HepG2 (cell line): ENCODE results near the gene GATA5. TPM values are rescaled to one million over a fixed set of nuclear protein-coding genes. Genes with fewer than 3 reads are reported as not detected.

Experiments used
- AKAP8 ChIP-seq: sonication (generic); formaldehyde crosslinking; IDR thresholded peaks from 2 replicates; pipeline ENCODE4 v1.5.1; 2020; ENCODE audit warnings: mild to moderate bottlenecking, missing genetic modification reagents
- CBX5 ChIP-seq: sonication (generic); formaldehyde crosslinking; IDR thresholded peaks from 2 replicates; pipeline ENCODE4 v1.4.0; 2020; ENCODE audit warnings: missing genetic modification reagents, borderline replicate concordance
- ELK4 ChIP-seq: sonication (generic); formaldehyde crosslinking; IDR thresholded peaks from 2 replicates; pipeline ENCODE4 v1.9.0; 2021; ENCODE audit warnings: missing genetic modification reagents, borderline replicate concordance
- HDAC1 ChIP-seq: sonication (generic); formaldehyde crosslinking; IDR thresholded peaks from 2 replicates; pipeline ENCODE4 v1.5.1; 2020; ENCODE audit warnings: mild to moderate bottlenecking, missing genetic modification reagents
- HOXA9 ChIP-seq: sonication (generic); formaldehyde crosslinking; IDR thresholded peaks from 2 replicates; pipeline ENCODE4 v1.8.1; 2022; ENCODE audit warnings: missing genetic modification reagents, mild to moderate bottlenecking, moderate library complexity, borderline replicate concordance
- MTA1 ChIP-seq: sonication (generic); formaldehyde crosslinking; IDR thresholded peaks from 2 replicates; pipeline ENCODE4 v1.4.0; 2020; ENCODE audit warnings: missing genetic modification reagents, mild to moderate bottlenecking, borderline replicate concordance
- NCOR1 ChIP-seq: fragments of 200-600 bp; sonication (generic); IDR thresholded peaks from 2 replicates; pipeline ENCODE4 v1.7.0; 2017; ENCODE audit warnings: antibody characterized with exemption, low read length, borderline replicate concordance
- NKX3-1 ChIP-seq: sonication (generic); formaldehyde crosslinking; IDR thresholded peaks from 2 replicates; pipeline ENCODE4 v1.5.0; 2020; ENCODE audit warnings: missing genetic modification reagents
- NONO ChIP-seq, 2 experiments: fragments of 450-650 bp in 1 of 2; sonication (generic) in 1 of 2; formaldehyde crosslinking in 1 of 2; IDR thresholded peaks in 1 of 2; conservative IDR thresholded peaks in 1 of 2; 2 replicates each; pipeline versions ENCODE4 v1.6.1 to v1.8.0; 2017 to 2022; ENCODE audit warnings: mild to moderate bottlenecking in 1 of 2, missing genetic modification reagents in 1 of 2, moderate library complexity in 1 of 2
- POLR2A ChIP-seq, 2 experiments: IDR thresholded peaks; 2 replicates each; pipeline ENCODE4 v1.6.1; 2011; ENCODE audit warnings: low read depth in 2 of 2, low read length in 2 of 2, mild to moderate bottlenecking in 1 of 2, moderate library complexity in 1 of 2; ENCODE audit not compliant: insufficient read depth in 1 of 2
- RNF219 ChIP-seq: sonication (generic); formaldehyde crosslinking; IDR thresholded peaks from 2 replicates; pipeline ENCODE4 v1.5.0; 2020; ENCODE audit warnings: mild to moderate bottlenecking, missing genetic modification reagents
- RXRB ChIP-seq: IDR thresholded peaks from 2 replicates; pipeline ENCODE4 v1.6.1; 2016; ENCODE audit warnings: borderline replicate concordance, missing genetic modification reagents, missing compliant biosample characterization
- SNAPC5 ChIP-seq: sonication (generic); formaldehyde crosslinking; IDR thresholded peaks from 2 replicates; pipeline ENCODE4 v1.8.1; 2023; ENCODE audit warnings: mild to moderate bottlenecking, missing genetic modification reagents, borderline replicate concordance
- THAP9 ChIP-seq: sonication (generic); formaldehyde crosslinking; IDR thresholded peaks from 2 replicates; pipeline ENCODE4; 2020; ENCODE audit warnings: missing genetic modification reagents, mild to moderate bottlenecking, borderline replicate concordance
- ZNF546 ChIP-seq: sonication (generic); formaldehyde crosslinking; conservative IDR thresholded peaks from 2 replicates; pipeline ENCODE4 v1.8.1; 2023; ENCODE audit warnings: mild to moderate bottlenecking, missing genetic modification reagents
- ZNF597 ChIP-seq: sonication (generic); formaldehyde crosslinking; IDR thresholded peaks from 2 replicates; pipeline ENCODE4 v1.5.0; 2020; ENCODE audit warnings: missing genetic modification reagents
- ZNF639 ChIP-seq: conservative IDR thresholded peaks from 2 replicates; pipeline ENCODE4 v1.6.1; 2018; ENCODE audit warnings: missing genetic modification reagents
- ZNF709 ChIP-seq: sonication (generic); formaldehyde crosslinking; IDR thresholded peaks from 2 replicates; pipeline ENCODE4 v1.5.0; 2020; ENCODE audit warnings: mild to moderate bottlenecking, missing genetic modification reagents
- ZNF75D ChIP-seq: sonication (generic); formaldehyde crosslinking; IDR thresholded peaks from 2 replicates; pipeline ENCODE4 v1.8.1; 2023; ENCODE audit warnings: missing genetic modification reagents, mild to moderate bottlenecking, borderline replicate concordance
- ZNF792 ChIP-seq: IDR thresholded peaks from 2 replicates; pipeline ENCODE4 v1.6.1; 2016
- ZNF816 ChIP-seq: sonication (generic); formaldehyde crosslinking; IDR thresholded peaks from 2 replicates; pipeline ENCODE4 v1.8.0; 2022; ENCODE audit warnings: missing genetic modification reagents, mild to moderate bottlenecking, borderline replicate concordance
- polyA plus RNA-seq, 8 experiments: library from polyadenylated mRNA; depleted of rRNA in 3 of 8; stranded (reverse) in 7 of 8; unstranded in 1 of 8; fragments of >200 nt; fragmentation: Illumina TruSeq in 4 of 8; extraction: Trizol in 4 of 8; gene quantifications; 2 replicates each; pipeline versions ENCODE4 v1.2.1 to v1.2.3, GENCODE V29; 2011 to 2016; ENCODE audit warnings: low read depth in 4 of 8, missing spikeins in 1 of 8, mixed read lengths in 1 of 8; ENCODE audit not compliant: insufficient read depth in 1 of 8
- total RNA-seq, 5 experiments: library from RNA; depleted of rRNA; stranded (reverse); fragments of >200 nt; fragmentation: Illumina TruSeq; extraction: Trizol; gene quantifications; 2 replicates each; pipeline ENCODE4 v1.2.3, GENCODE V29; 2016; ENCODE audit warnings: low read depth in 1 of 5

The GATA5 gene
- total and polyA plus RNA-seq, 2 of the 13 experiments (the other 11 are each of a cell fraction or from before 2014, with no cell fraction given): 0.12 to 0.20 TPM

GRCh38 chr20:62441987-62442539 lies 33.7 kb downstream of the GATA5 start (continued):
- no peak for TF ChIP-seq RNF219 (CRISPR knock-in tag)
- TF ChIP-seq HOXA9: no peak
- peak; percentile 85; the same call in 1 of the 2 replicates for TF ChIP-seq NCOR1
- no peak for TF ChIP-seq THAP9
- TF ChIP-seq ZNF709 (CRISPR knock-in tag): no peak
- TF ChIP-seq POLR2A (IDR thresholded peaks at IDR 0.05; ENCODE audit: insufficient read depth in 1 of 2, low read depth in 2 of 2, low read length in 2 of 2): no peak
- TF ChIP-seq MTA1: peak; percentile 39; the same call in 1 of the 2 replicates
- no peak for TF ChIP-seq ZNF792 (CRISPR knock-in tag)
- TF ChIP-seq CBX5 (CRISPR knock-in tag): no peak
- TF ChIP-seq ELK4 (CRISPR knock-in tag): no peak
- TF ChIP-seq HDAC1: no peak
- TF ChIP-seq RXRB (CRISPR knock-in tag): peak; percentile 52; the same call in 1 of the 2 replicates
- TF ChIP-seq ZNF816 (CRISPR knock-in tag): no peak
- TF ChIP-seq NKX3-1 (CRISPR knock-in tag): no peak
- no peak for TF ChIP-seq ZNF546 (CRISPR knock-in tag)
- TF ChIP-seq AKAP8 (CRISPR knock-in tag): no peak
- no peak for TF ChIP-seq SNAPC5 (CRISPR knock-in tag)
- no peak for TF ChIP-seq ZNF597 (CRISPR knock-in tag)
- no peak for TF ChIP-seq NONO (IDR thresholded peaks at IDR 0.05)
- 0 out of 2 replicates have a peak, but pooled peaks have one; percentile 36 for TF ChIP-seq NONO (CRISPR knock-in tag; conservative IDR thresholded peaks at IDR 0.05)
- TF ChIP-seq ZNF639: no peak
- TF ChIP-seq ZNF75D: no peak
